WTC11 (cell line): ENCODE measurements around the gene MTHFD2. TPM values are rescaled to one million over a fixed set of nuclear protein-coding genes. Genes with fewer than 3 reads are reported as not detected.

Source experiments
- ATAC-seq: fragments of 200-7000 bp; cut with Tn5 transposase; 2 replicates; pipeline ENCODE4 v1.10.0; 2021; ENCODE audit warnings: mild to moderate bottlenecking, moderate library complexity
- CTCF ChIA-PET: fragments of 300-600 bp; sonication (Branson Sonifier 250); formaldehyde crosslinking; loops from one replicate; lab custom pipeline; 2021; ENCODE audit warnings: antibody characterized with exemption; lab: Charles Lee
- POLR2A ChIA-PET: fragments of 350-600 bp; sonication (Branson Sonifier 250); formaldehyde crosslinking; loops from one replicate; lab custom pipeline; 2021; ENCODE audit warnings: antibody characterized with exemption; lab: Charles Lee
- DNase-seq: peaks from one replicate; pipeline ENCODE4 v3.0.0; 2021; ENCODE audit warnings: low spot score
- H3K27ac Mint-ChIP-seq: 2 replicates; pipeline ENCODE4 v1.8.0; 2021; ENCODE audit warnings: mixed read lengths
- H3K27me3 Mint-ChIP-seq: 2 replicates; pipeline ENCODE4 v1.8.0; 2021; ENCODE audit warnings: low read depth, mild to moderate bottlenecking, moderate library complexity, mixed read lengths
- H3K36me3 Mint-ChIP-seq: 2 replicates; pipeline ENCODE4 v1.8.0; 2021; ENCODE audit warnings: mixed read lengths
- H3K4me1 Mint-ChIP-seq: 2 replicates; pipeline ENCODE4 v1.8.0; 2022; ENCODE audit warnings: mixed read lengths
- H3K4me3 Mint-ChIP-seq: 2 replicates; pipeline ENCODE4 v1.8.0; 2021; ENCODE audit warnings: mild to moderate bottlenecking, moderate library complexity, mixed read lengths
- H3K9me3 Mint-ChIP-seq: 2 replicates; pipeline ENCODE4 v1.8.0; 2021; ENCODE audit warnings: mixed read lengths
- AR ChIP-seq: fragments of 250-450 bp; sonication (Bioruptor Pico); IDR thresholded peaks from 2 replicates; pipeline ENCODE4 v1.9.0; 2021; ENCODE audit warnings: mild to moderate bottlenecking
- ARID4B ChIP-seq: sonication (generic); formaldehyde crosslinking; IDR thresholded peaks from 2 replicates; pipeline ENCODE4 v1.8.0; 2023; ENCODE audit warnings: missing genetic modification reagents, mild to moderate bottlenecking, borderline replicate concordance
- ATF6 ChIP-seq: sonication (generic); formaldehyde crosslinking; IDR thresholded peaks from 2 replicates; pipeline ENCODE4 v1.8.1; 2023; ENCODE audit warnings: mild to moderate bottlenecking, missing genetic modification reagents
- CBFB ChIP-seq: sonication (generic); formaldehyde crosslinking; IDR thresholded peaks from 2 replicates; pipeline ENCODE4 v1.8.1; 2022; ENCODE audit warnings: mild to moderate bottlenecking, low read depth, missing genetic modification reagents
- CREM ChIP-seq: sonication (generic); formaldehyde crosslinking; IDR thresholded peaks from 2 replicates; pipeline ENCODE4 v1.8.1; 2022; ENCODE audit warnings: mild to moderate bottlenecking, missing genetic modification reagents, moderate library complexity
- EMX1 ChIP-seq: fragments of 250-450 bp; sonication (Bioruptor Pico); IDR thresholded peaks from 2 replicates; pipeline ENCODE4 v1.8.0; 2021; ENCODE audit warnings: mild to moderate bottlenecking
- FOXJ3 ChIP-seq: sonication (generic); formaldehyde crosslinking; IDR thresholded peaks from 2 replicates; pipeline ENCODE4 v1.9.0; 2021; ENCODE audit warnings: missing genetic modification reagents, mild to moderate bottlenecking, borderline replicate concordance
- GTF2I ChIP-seq: fragments of 250-450 bp; sonication (Bioruptor Pico); conservative IDR thresholded peaks from 2 replicates; pipeline ENCODE4 v1.4.0; 2021; ENCODE audit warnings: mild to moderate bottlenecking
- MLX ChIP-seq: sonication (generic); formaldehyde crosslinking; IDR thresholded peaks from 2 replicates; pipeline ENCODE4 v1.8.1; 2023; ENCODE audit warnings: mild to moderate bottlenecking, missing genetic modification reagents, moderate library complexity
- MXD4 ChIP-seq: fragments of 250-450 bp; sonication (Bioruptor Pico); IDR thresholded peaks from 2 replicates; pipeline ENCODE4 v1.8.0; 2021; ENCODE audit warnings: mild to moderate bottlenecking, moderate library complexity, borderline replicate concordance
- MYBL2 ChIP-seq: sonication (generic); formaldehyde crosslinking; IDR thresholded peaks from 2 replicates; pipeline ENCODE4 v1.8.1; 2023; ENCODE audit warnings: mild to moderate bottlenecking, moderate library complexity, missing genetic modification reagents
- NFYB ChIP-seq: sonication (generic); formaldehyde crosslinking; conservative IDR thresholded peaks from 2 replicates; pipeline ENCODE4 v1.8.0; 2022; ENCODE audit warnings: low read depth, missing genetic modification reagents
- NR3C1 ChIP-seq: sonication (generic); formaldehyde crosslinking; conservative IDR thresholded peaks from 2 replicates; pipeline ENCODE4 v1.8.1; 2023; ENCODE audit warnings: low read depth, mild to moderate bottlenecking, missing genetic modification reagents
- PRDM15 ChIP-seq: sonication (generic); formaldehyde crosslinking; IDR thresholded peaks from 2 replicates; pipeline ENCODE4 v1.8.0; 2022; ENCODE audit warnings: missing genetic modification reagents
- RORB ChIP-seq: fragments of 250-450 bp; sonication (Bioruptor Pico); IDR thresholded peaks from 2 replicates; pipeline ENCODE4 v1.9.0; 2021; ENCODE audit warnings: mild to moderate bottlenecking
- SOX15 ChIP-seq: fragments of 250-450 bp; sonication (Bioruptor Pico); IDR thresholded peaks from 2 replicates; pipeline ENCODE4 v1.9.0; 2021; ENCODE audit warnings: mild to moderate bottlenecking
- ZMAT4 ChIP-seq: fragments of 250-450 bp; sonication (Bioruptor Pico); IDR thresholded peaks from 2 replicates; pipeline ENCODE4 v1.9.0; 2021; ENCODE audit warnings: mild to moderate bottlenecking
- ZNF121 ChIP-seq: sonication (generic); formaldehyde crosslinking; IDR thresholded peaks from 2 replicates; pipeline ENCODE4 v1.8.0; 2023; ENCODE audit warnings: missing genetic modification reagents
- ZNF512 ChIP-seq: sonication (generic); formaldehyde crosslinking; IDR thresholded peaks from 2 replicates; pipeline ENCODE4 v1.8.1; 2022; ENCODE audit warnings: missing genetic modification reagents, borderline replicate concordance
- total RNA-seq: library from RNA; stranded (reverse); gene quantifications from 3 replicates; pipeline ENCODE4 v1.2.3, GENCODE V29; 2021

MTHFD2 gene
- total RNA-seq, 1 experiment from 2014 or later, result 251 TPM

GRCh38 chr2:74242354-74243071 lies 44.1 kb downstream of the MTHFD2 start (continued):
- TF ChIP-seq ZMAT4 (CRISPR knock-in tag) (no peak), MYBL2 (CRISPR knock-in tag) (no peak), CREM (CRISPR knock-in tag) (no peak), NFYB (no peak), GTF2I (CRISPR knock-in tag) (no peak), ZNF512 (CRISPR knock-in tag) (no peak), SOX15 (CRISPR knock-in tag) (no peak), EMX1 (CRISPR knock-in tag) (no peak)

GRCh38 chr2:74244286-74244685 lies 45.9 kb downstream of the MTHFD2 start:
- Mint-ChIP-seq H3K36me3 (no peaks in the 10 kb centered on the region), H3K4me1 (no peaks in the 10 kb centered on the region), H3K27me3 (peaks cover 4% of the 10 kb centered on the region), H3K4me3 (no peak overlapping the region), H3K9me3 (no peaks in the 10 kb centered on the region), H3K27ac (no peak overlapping the region)
- ChIA-PET CTCF (no interaction called here), POLR2A (interaction anchor here (0.7 kb wide), 1 partner anchor 66 kb away, joined by 3 read pairs; no protein-coding TSS in a partner anchor)
- ATAC-seq (no peak), DNase-seq (no peak)
- TF ChIP-seq ZNF121 (no peak), NFYB (no peak), RORB (CRISPR knock-in tag) (no peak), CBFB (CRISPR knock-in tag) (no peak), FOXJ3 (no peak), GTF2I (CRISPR knock-in tag) (no peak), MXD4 (no peak), PRDM15 (no peak), AR (no peak), CREM (CRISPR knock-in tag) (no peak), ARID4B (CRISPR knock-in tag) (no peak), SOX15 (CRISPR knock-in tag) (no peak), MLX (CRISPR knock-in tag) (no peak), NR3C1 (CRISPR knock-in tag) (no peak), ATF6 (CRISPR knock-in tag) (no peak)
- TF ChIP-seq, all 79 proteins: peak for 0
